HG02763 (cell line): ENCODE results near the gene TELO2.
"Not testable (repeated sequence)": the region's sequence is repeated elsewhere in the genome, so short reads cannot be mapped to it uniquely, and the experiment has no call there.

ENCODE experiments used
- ATAC-seq: cut with Tn5 transposase; IDR thresholded peaks from one replicate; pipeline ENCODE4 v1.9.1; 2021; ENCODE audit warnings: mild to moderate bottlenecking, moderate library complexity; ENCODE audit not compliant: unreplicated experiment

Gene TELO2

DNA sequence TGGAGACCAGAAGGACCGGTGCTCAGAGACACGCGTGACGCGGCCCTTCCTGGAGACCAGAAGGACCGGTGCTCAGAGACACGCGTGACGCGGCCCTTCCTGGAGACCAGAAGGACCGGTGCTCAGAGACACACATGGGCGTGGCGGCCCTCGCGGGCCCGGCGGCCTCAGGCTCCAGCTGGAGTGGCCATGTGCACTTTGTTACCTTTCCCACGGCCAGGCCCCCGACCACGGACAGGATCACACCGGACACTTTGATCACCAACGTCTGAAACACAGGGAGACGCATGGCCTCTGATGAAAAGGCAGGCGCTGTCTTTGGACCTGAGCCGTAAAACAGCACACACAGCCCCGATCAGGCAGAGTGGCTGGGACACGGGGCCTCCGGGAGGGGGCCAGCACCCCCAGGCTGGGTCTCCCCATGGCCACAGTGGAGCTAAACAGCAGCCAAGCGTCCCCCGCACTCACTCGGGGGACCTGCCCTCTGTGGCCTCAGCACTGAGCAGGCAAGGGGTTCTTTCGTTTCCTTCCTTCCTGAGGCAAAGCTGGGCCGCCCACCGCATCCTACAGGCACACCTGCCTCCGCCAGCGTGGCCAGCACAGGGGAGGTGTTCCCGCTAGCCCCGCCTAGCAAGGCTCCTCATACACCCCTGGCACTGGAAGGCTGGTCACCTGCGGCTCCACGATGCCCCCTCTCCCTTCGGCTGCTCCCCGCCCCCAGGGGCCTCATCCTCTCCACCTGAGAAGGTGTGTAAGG, 35.5 kb upstream of the TELO2 start:
- ATAC-seq = no peak

GRCh38 chr16:1458336-1458976, 34.7 kb upstream of the TELO2 start:
- no peak for ATAC-seq

DNA sequence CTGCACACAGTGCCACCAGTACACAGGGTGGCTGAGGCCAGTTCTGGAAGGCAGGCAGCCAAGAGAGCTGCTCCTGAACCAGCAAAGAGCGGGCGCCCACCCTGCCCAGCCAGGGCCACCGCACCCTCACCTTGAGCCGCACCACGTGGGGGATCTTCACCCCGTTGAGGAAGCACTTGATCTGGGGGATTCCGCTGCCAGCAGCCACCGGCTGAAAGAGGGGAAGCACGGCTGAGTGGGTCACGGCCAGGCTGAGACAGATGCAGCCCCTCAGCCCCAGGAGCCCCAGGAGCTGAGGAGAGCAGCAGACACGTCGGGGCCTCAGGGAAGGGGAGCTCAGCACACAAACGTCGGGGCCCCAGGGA, 34.2 kb upstream of the TELO2 start:
- ATAC-seq = no peak

- no peak for ATAC-seq
These were observed 33.2 kb upstream of the TELO2 start for GRCh38 chr16:1459967-1460366.

GRCh38 chr16:1460602-1461138, 32.5 kb upstream of the TELO2 start:
- ATAC-seq = no peak

DNA sequence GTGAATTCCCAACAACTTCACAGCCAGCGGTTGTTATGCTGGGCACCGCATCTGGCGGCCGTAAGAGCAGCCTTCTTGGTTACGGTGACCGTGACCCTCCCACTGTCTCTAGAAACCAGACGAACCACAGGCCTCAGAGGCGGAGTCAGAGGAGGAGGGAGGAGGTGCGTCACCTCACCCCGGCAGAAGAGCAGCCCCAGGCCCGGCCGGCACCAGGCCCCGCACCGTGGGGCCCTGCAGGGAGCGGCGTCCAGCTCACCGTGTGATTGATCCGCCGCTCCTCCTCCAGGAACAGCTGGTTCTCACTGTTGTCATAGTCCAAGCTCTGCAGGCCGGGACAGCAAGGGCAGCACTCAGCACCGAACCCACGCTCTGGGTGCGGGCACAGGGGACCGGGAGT, 32.0 kb upstream of the TELO2 start:
- no peak for ATAC-seq

- no peak for ATAC-seq
These were observed 28.8 kb upstream of the TELO2 start for GRCh38 chr16:1464196-1464893.

- no peak for ATAC-seq
These were observed 28.1 kb upstream of the TELO2 start for GRCh38 chr16:1464894-1465566.

DNA sequence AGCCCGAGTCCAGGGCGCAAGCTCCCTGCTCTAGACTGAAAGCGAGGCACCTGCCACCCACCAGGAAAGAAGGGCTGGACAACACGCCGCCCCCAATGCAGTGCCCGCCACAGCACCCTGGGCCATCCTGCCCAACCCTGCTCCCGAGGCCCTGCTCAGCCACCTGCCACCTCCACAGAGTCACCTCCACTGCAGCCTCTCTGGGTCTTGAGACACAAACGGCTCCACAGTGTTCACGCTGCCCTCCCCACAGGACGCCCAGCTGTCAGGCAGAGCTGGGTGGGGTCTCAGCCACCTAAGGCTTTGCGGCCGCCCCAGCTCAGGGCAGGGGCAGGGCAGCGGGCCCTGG, 27.6 kb upstream of the TELO2 start:
- no peak for ATAC-seq

DNA sequence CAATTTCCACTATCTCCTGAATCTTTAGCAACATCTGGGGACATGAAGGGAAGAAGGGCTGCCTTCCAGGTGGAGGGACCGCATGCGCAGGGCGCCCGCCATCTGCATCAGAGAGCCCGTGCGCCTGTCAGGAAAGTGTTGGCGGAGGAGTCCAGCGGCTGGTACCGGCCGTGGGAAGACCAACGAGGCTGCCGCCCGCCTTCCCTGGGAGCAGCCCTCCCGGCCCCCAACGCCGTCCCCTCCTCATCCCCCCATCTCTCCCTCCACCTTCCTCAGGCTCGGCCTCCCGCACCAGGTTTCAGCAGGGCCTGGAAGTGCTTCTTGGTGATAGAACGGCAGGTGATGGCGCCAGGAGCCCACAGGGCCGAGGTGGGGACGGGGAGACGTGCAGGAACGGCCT, 27.1 kb upstream of the TELO2 start:
- no peak for ATAC-seq

DNA sequence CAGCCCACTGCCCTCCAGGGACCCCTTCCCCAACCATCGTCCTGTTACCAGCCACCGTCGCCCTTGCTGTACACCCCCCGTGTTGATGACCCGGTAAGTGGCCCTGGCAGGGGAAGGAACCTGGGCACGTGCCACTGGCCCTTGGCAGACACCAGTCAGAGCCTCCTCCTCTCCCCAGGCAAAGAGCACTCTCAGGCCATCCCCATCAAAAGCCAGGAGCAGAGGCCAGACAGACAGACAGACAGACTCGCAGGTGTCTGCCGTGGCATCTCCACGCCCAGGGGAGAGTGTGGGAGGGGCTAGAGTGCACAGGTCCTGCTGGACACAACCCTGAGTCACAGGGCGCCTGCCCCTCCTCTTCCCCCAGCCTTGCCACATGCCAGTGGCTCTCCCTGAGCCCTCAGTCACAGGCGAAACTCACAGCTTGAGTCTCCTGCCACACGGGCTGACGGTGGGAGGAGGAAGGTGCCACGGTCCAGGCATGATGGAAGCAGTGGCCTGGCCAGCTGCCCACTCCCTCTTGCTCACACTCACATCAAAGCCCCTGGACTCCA, 26.1 kb upstream of the TELO2 start:
- no peak for ATAC-seq

DNA sequence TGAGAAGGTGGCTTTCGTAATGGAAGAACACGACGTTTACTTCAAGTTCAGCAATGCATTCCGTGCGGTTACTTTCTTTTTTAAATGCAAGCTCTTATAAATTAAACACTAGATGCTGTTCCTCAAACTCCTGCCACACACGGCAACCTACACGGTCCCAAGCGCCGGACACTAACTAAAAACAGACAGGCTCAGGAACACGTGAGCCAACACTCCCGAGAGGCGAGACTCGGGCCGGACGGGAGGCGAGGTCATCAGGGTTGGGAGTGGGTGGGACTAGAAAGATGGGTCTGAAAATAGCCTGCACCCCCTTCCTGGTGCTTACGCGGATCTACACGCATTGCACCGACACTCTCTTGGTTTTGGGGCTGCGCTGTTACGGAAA, 24.7 kb upstream of the TELO2 start:
- ATAC-seq = no peak

DNA sequence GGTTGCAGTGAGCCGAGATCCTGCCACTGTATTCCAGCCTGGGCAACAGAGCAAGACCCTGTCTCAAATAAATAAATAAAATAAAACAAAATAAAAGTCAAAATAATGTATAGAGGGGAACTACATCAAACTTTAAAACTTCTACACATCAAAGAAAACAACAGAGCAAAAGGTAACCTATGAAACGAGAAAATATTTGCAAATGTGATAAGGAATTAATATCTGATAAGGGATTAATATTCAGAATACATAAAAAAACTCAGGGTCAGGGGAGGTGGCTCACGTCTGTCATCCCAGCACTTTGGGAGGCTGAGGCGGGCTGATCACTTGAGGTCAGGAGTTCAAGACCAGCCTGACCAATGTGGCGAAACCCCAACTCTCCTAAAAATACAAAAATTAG, 24.0 kb upstream of the TELO2 start:
- ATAC-seq = not testable (repeated sequence)

- ATAC-seq = no peak
These were observed 23.4 kb upstream of the TELO2 start for GRCh38 chr16:1469693-1470201.

GRCh38 chr16:1470481-1471251, 22.5 kb upstream of the TELO2 start:
- ATAC-seq = no peak

- no peak for ATAC-seq
These were observed 21.5 kb upstream of the TELO2 start for GRCh38 chr16:1471569-1472194.

DNA sequence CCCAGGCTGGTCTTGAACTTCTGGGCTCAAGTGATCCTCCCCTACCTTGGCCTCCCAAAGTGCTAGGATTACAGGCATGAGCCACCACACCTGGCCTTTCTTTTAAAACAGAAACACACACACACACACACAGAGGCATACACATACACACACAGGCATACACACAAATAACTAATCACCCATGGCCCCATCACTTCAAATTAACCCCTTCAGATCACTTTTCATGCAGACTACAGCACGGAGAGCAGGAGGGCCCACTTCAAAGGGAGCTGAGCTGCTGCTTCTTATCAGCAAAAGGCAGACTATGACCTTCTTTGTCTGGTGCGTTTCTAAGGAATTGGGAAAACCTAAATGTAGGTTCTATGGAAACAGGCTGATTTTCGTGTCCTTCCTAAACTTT, 20.2 kb upstream of the TELO2 start:
- no peak for ATAC-seq

DNA sequence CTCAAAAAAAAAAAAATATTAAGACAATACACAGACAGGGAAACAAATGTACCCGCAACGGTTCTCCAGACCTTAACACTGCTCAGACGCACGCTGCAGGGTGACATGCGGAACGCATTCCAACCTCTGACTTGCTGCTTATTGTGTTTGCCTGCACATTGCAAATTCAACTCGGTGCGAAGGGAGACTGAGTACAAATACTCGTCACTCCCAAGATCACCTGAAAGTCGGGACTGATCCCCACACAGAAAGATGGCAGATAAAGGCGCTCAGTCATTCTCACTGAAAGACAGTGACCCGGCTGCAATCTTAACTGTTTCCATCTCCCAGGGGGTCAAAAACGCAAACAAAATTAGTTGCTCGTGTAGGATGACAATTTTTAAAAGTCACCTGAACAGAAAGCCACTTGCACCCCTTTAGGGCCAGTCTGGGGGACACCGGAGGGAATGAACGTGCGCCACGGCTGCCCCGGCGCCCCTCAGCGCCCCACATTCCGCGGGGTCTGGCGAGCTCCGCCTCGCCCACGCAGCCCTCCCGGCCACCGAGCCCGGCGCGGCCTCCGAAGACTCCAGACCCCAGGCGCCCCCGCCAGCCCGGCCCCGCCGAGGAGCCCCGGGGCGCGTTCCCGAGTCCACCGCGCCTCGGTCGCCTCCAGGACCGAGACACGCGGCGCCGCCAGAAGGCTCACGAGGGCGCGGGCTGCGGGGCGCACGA, 18.9 kb upstream of the TELO2 start:
- no peak for ATAC-seq
